Nephron (organoid): Measurements from ENCODE around the gene LRRC49.
"Not testable (repeated sequence)": the region's sequence is repeated elsewhere in the genome, so short reads cannot be mapped to it uniquely, and the experiment has no call there.

Experiments used
- H3K27ac Mint-ChIP-seq, 3 experiments: 2 replicates each; pipeline ENCODE4 v1.8.0; 2020; ENCODE audit warnings: mixed read lengths in 3 of 3, mild to moderate bottlenecking in 2 of 3, moderate library complexity in 1 of 3
- H3K27me3 Mint-ChIP-seq: 2 replicates; pipeline ENCODE4 v1.8.0; 2021; ENCODE audit warnings: low read depth, mild to moderate bottlenecking, moderate library complexity, mixed read lengths
- H3K36me3 Mint-ChIP-seq: 2 replicates; pipeline ENCODE4 v1.8.0; 2020; ENCODE audit warnings: low read depth, mixed read lengths
- H3K4me1 Mint-ChIP-seq: 2 replicates; pipeline ENCODE4 v1.8.0; 2020; ENCODE audit warnings: mixed read lengths
- H3K4me3 Mint-ChIP-seq, 3 experiments: 2 replicates each; pipeline ENCODE4 v1.8.0; 2020; ENCODE audit warnings: mild to moderate bottlenecking in 3 of 3, mixed read lengths in 3 of 3, moderate library complexity in 2 of 3
- H3K9me3 Mint-ChIP-seq: 2 replicates; pipeline ENCODE4 v1.8.0; 2020; ENCODE audit warnings: mixed read lengths
- CTCF ChIP-seq, 3 experiments: fragments of 200-600 bp; sonication (generic); IDR thresholded peaks; one replicate each; pipeline ENCODE4 v1.5.0; 2021; ENCODE audit warnings: antibody characterized with exemption in 3 of 3; ENCODE audit not compliant: unreplicated experiment in 3 of 3

The LRRC49 gene

GRCh38 chr15:71011503-71012155 lies 119.0 kb downstream of the LRRC49 start:
- no peaks in the 10 kb centered on the region for H3K36me3 Mint-ChIP-seq
- TF ChIP-seq CTCF (IDR thresholded peaks at IDR 0.05; ENCODE audit: unreplicated experiment in 3 of 3) = peak; percentile 73 to 82 (median 77)
- H3K9me3 Mint-ChIP-seq = no peaks in the 10 kb centered on the region

GRCh38 chr15:71013446-71013845 lies 120.8 kb downstream of the LRRC49 start:
- Mint-ChIP-seq H3K4me3 (no peak overlapping the region), H3K9me3 (no peaks in the 10 kb centered on the region), H3K36me3 (peaks cover 3% of the 10 kb centered on the region), H3K27me3 (peaks cover 3% of the 10 kb centered on the region), H3K4me1 (no peaks in the 10 kb centered on the region), H3K27ac (no peak overlapping the region)
- no peak for TF ChIP-seq CTCF (IDR thresholded peaks at IDR 0.05; ENCODE audit: unreplicated experiment in 3 of 3)

More at GRCh38 chr15:71011503-71012155, 119.0 kb downstream of the LRRC49 start:
- Mint-ChIP-seq H3K4me3 (no peak overlapping the region), H3K27me3 (peaks cover 3% of the 10 kb centered on the region), H3K4me1 (no peaks in the 10 kb centered on the region), H3K27ac (no peak overlapping the region)

- no peak for TF ChIP-seq CTCF (IDR thresholded peaks at IDR 0.05; ENCODE audit: unreplicated experiment in 3 of 3)
These were observed 122.7 kb downstream of the LRRC49 start for GRCh38 chr15:71015342-71015741.

GRCh38 chr15:71031232-71031631 lies 138.6 kb downstream of the LRRC49 start:
- H3K4me1 Mint-ChIP-seq = not testable (repeated sequence)

More at GRCh38 chr15:71015342-71015741, 122.7 kb downstream of the LRRC49 start:
- Mint-ChIP-seq H3K27me3 (peaks cover 3% of the 10 kb centered on the region), H3K4me3 (no peak overlapping the region), H3K9me3 (peaks cover 7% of the 10 kb centered on the region), H3K36me3 (peaks cover 18% of the 10 kb centered on the region), H3K27ac (no peak overlapping the region), H3K4me1 (no peaks in the 10 kb centered on the region)

GRCh38 chr15:71035478-71035877 lies 142.9 kb downstream of the LRRC49 start:
- H3K36me3 Mint-ChIP-seq = peaks cover 37% of the 10 kb centered on the region
- not testable (repeated sequence) for H3K27ac Mint-ChIP-seq, H3K4me1 Mint-ChIP-seq

More at GRCh38 chr15:71031232-71031631, 138.6 kb downstream of the LRRC49 start:
- Mint-ChIP-seq H3K36me3 (peaks cover 68% of the 10 kb centered on the region), H3K9me3 (peaks cover 56% of the 10 kb centered on the region)
- H3K27ac Mint-ChIP-seq, H3K27me3 Mint-ChIP-seq, H3K4me3 Mint-ChIP-seq: not testable (repeated sequence)

GRCh38 chr15:71042356-71042922 lies 149.8 kb downstream of the LRRC49 start:
- Mint-ChIP-seq H3K36me3 (peaks cover 4% of the 10 kb centered on the region), H3K27ac (peak overlapping the region in 1 of 3 experiments; percentile 17), H3K27me3 (no peaks in the 10 kb centered on the region), H3K4me1 (peaks cover 4% of the 10 kb centered on the region), H3K4me3 (no peak overlapping the region), H3K9me3 (no peaks in the 10 kb centered on the region)
- no peak for TF ChIP-seq CTCF (IDR thresholded peaks at IDR 0.05; ENCODE audit: unreplicated experiment in 3 of 3)

More at GRCh38 chr15:71035478-71035877, 142.9 kb downstream of the LRRC49 start:
- H3K4me3 Mint-ChIP-seq, H3K27me3 Mint-ChIP-seq: not testable (repeated sequence)
- H3K9me3 Mint-ChIP-seq = peaks cover 31% of the 10 kb centered on the region

GRCh38 chr15:71043373-71043772 lies 150.7 kb downstream of the LRRC49 start:
- Mint-ChIP-seq H3K36me3 (no peaks in the 10 kb centered on the region), H3K4me1 (peaks cover 4% of the 10 kb centered on the region), H3K9me3 (no peaks in the 10 kb centered on the region), H3K27me3 (no peaks in the 10 kb centered on the region), H3K27ac (no peak overlapping the region), H3K4me3 (no peak overlapping the region)
- TF ChIP-seq CTCF (IDR thresholded peaks at IDR 0.05; ENCODE audit: unreplicated experiment in 3 of 3) = no peak
